IMR-90 (cell line): ENCODE data around the gene COX10. TPM values are rescaled to one million over a fixed set of nuclear protein-coding genes. Genes with fewer than 3 reads are reported as not detected.

ENCODE experiments used
- ATAC-seq: fragments of 200-7000 bp; cut with Tn5 transposase; 2 replicates; pipeline ENCODE4 v1.9.1; 2020; ENCODE audit warnings: low read depth, mild to moderate bottlenecking, moderate library complexity
- BruUV-seq: library from RNA; stranded (reverse); fragments of 400-500 nt; replicated peaks from 2 replicates; lab custom pipeline; 2021; lab: Mats Ljungman, UMichigan
- CTCF ChIA-PET: fragments of 300-600 bp; formaldehyde crosslinking; extraction: SDS; loops from one replicate; lab custom pipeline; 2021; ENCODE audit warnings: antibody characterized with exemption; lab: Yijun Ruan, JAX
- POLR2A ChIA-PET: fragments of 300-600 bp; sonication (Branson Sonifier 250); formaldehyde crosslinking; loops from one replicate; lab custom pipeline; 2022; ENCODE audit warnings: antibody characterized with exemption; ENCODE audit not compliant: unreplicated experiment; lab: Charles Lee
- DNase-seq: peaks from one replicate; pipeline ENCODE4 v3.0.0; 2013
- H2AFZ ChIP-seq: replicated peaks from 2 replicates; pipeline ENCODE3; 2013; ENCODE audit warnings: low read length, mild to moderate bottlenecking; ENCODE audit not compliant: poor library complexity
- H2AK5ac ChIP-seq: 2 replicates; pipeline ENCODE4 v1.6.1; 2013; ENCODE audit warnings: low read depth, low read length, inconsistent platforms
- H2AK9ac ChIP-seq: replicated peaks from 2 replicates; pipeline ENCODE3; 2013; ENCODE audit warnings: mild to moderate bottlenecking, low read depth, low read length, moderate library complexity; ENCODE audit not compliant: poor library complexity
- H2BK120ac ChIP-seq: 2 replicates; pipeline ENCODE4 v1.6.1; 2013; ENCODE audit warnings: low read depth, low read length, inconsistent platforms
- H2BK15ac ChIP-seq: 3 replicates; pipeline ENCODE4 v1.6.1; 2013; ENCODE audit warnings: low read depth, low read length, inconsistent platforms
- H2BK20ac ChIP-seq: 2 replicates; pipeline ENCODE4 v1.6.1; 2013; ENCODE audit warnings: low read depth, mild to moderate bottlenecking, inconsistent platforms, low read length, moderate library complexity
- H2BK5ac ChIP-seq: 2 replicates; pipeline ENCODE4 v1.6.1; 2013; ENCODE audit warnings: mild to moderate bottlenecking, low read depth, low read length, inconsistent platforms; ENCODE audit not compliant: poor library complexity, severe bottlenecking
- H3K14ac ChIP-seq: replicated peaks from 2 replicates; pipeline ENCODE4 v1.6.1; 2013; ENCODE audit warnings: low read depth, low read length, inconsistent platforms
- H3K18ac ChIP-seq: 2 replicates; pipeline ENCODE4 v1.6.1; 2013; ENCODE audit warnings: low read depth, low read length, control low read depth
- H3K23ac ChIP-seq: 2 replicates; pipeline ENCODE4 v1.6.1; 2013; ENCODE audit warnings: low read depth, low read length, inconsistent platforms
- H3K27ac ChIP-seq: 2 replicates; pipeline ENCODE4 v1.5.1; 2013; ENCODE audit warnings: mild to moderate bottlenecking, control low read depth, low read length; ENCODE audit not compliant: insufficient read depth
- H3K27me3 ChIP-seq: 2 replicates; pipeline ENCODE4 v1.6.1; 2013; ENCODE audit warnings: low read length; ENCODE audit not compliant: control insufficient read depth, insufficient read depth
- H3K36me3 ChIP-seq: 2 replicates; pipeline ENCODE4 v1.6.1; 2013; ENCODE audit warnings: low read length, mixed read lengths; ENCODE audit not compliant: control insufficient read depth, insufficient read depth
- H3K4ac ChIP-seq: 2 replicates; pipeline ENCODE4 v1.6.1; 2013; ENCODE audit warnings: low read depth, low read length, inconsistent platforms
- H3K4me1 ChIP-seq: 2 replicates; pipeline ENCODE4 v1.6.1; 2013; ENCODE audit warnings: low read length, mixed read lengths; ENCODE audit not compliant: control insufficient read depth, insufficient read depth
- H3K4me2 ChIP-seq: 2 replicates; pipeline ENCODE4 v1.6.1; 2013; ENCODE audit warnings: low read depth, mild to moderate bottlenecking, control low read depth, low read length, moderate library complexity
- H3K4me3 ChIP-seq: 2 replicates; pipeline ENCODE4 v1.5.1; 2013; ENCODE audit warnings: low read depth, mild to moderate bottlenecking, control low read depth, low read length, moderate library complexity; ENCODE audit not compliant: insufficient read depth
- H3K56ac ChIP-seq: 2 replicates; pipeline ENCODE4 v1.6.1; 2013; ENCODE audit warnings: low read length, inconsistent platforms; ENCODE audit not compliant: insufficient read depth; ENCODE audit errors: extremely low read depth
- H3K79me1 ChIP-seq, 2 experiments: 2 replicates each; pipeline ENCODE4 v1.6.1; 2013; ENCODE audit warnings: low read length in 2 of 2, inconsistent platforms in 1 of 2, low read depth in 1 of 2
- H3K9ac ChIP-seq: 2 replicates; pipeline ENCODE4 v1.6.1; 2013; ENCODE audit warnings: low read depth, low read length, control low read depth
- H3K9me1 ChIP-seq: 2 replicates; pipeline ENCODE4 v1.6.1; 2013; ENCODE audit warnings: low read length, inconsistent platforms; ENCODE audit not compliant: insufficient read depth
- H3K9me3 ChIP-seq: 2 replicates; pipeline ENCODE4 v1.6.1; 2013; ENCODE audit warnings: low read length; ENCODE audit not compliant: control insufficient read depth, insufficient read depth
- H4K20me1 ChIP-seq: 2 replicates; pipeline ENCODE4 v1.6.1; 2013; ENCODE audit warnings: low read length, inconsistent platforms; ENCODE audit not compliant: insufficient read depth
- H4K5ac ChIP-seq: 2 replicates; pipeline ENCODE4 v1.6.1; 2013; ENCODE audit warnings: mild to moderate bottlenecking, low read depth, low read length, control low read depth
- H4K8ac ChIP-seq, 2 experiments: 2 replicates each; pipeline ENCODE4 v1.6.1; 2013; ENCODE audit warnings: low read depth in 2 of 2, low read length in 2 of 2, control low read depth in 1 of 2, inconsistent platforms in 1 of 2
- H4K91ac ChIP-seq: 2 replicates; pipeline ENCODE4 v1.6.1; 2013; ENCODE audit warnings: low read depth, low read length, inconsistent platforms; ENCODE audit not compliant: insufficient read depth
- CEBPB ChIP-seq: IDR thresholded peaks from 2 replicates; pipeline ENCODE4 v1.6.1; 2012; ENCODE audit warnings: low read depth, low read length, improper control_type of control experiment
- CHD1 ChIP-seq: IDR thresholded peaks from 2 replicates; pipeline ENCODE4 v1.6.1; 2012; ENCODE audit warnings: low read depth, low read length, improper control_type of control experiment
- CTCF ChIP-seq: conservative IDR thresholded peaks from 2 replicates; pipeline ENCODE4 v1.5.1; 2012; ENCODE audit warnings: mild to moderate bottlenecking, low read depth, low read length, improper control_type of control experiment
- MAFK ChIP-seq: IDR thresholded peaks from 2 replicates; pipeline ENCODE4 v1.6.1; 2012; ENCODE audit warnings: low read depth, low read length, improper control_type of control experiment
- RAD21 ChIP-seq: IDR thresholded peaks from 2 replicates; pipeline ENCODE4 v1.6.1; 2012; ENCODE audit warnings: low read length, improper control_type of control experiment
- WGBS, 2 experiments: methylation state at CpG; one replicate each; pipeline versions ENCODE4 v1.1.5 to v1.1.7; 2013; ENCODE audit warnings: missing lambda C conversion rate in 2 of 2; ENCODE audit not compliant: insufficient read length in 1 of 2; ENCODE audit errors: extremely low coverage in 2 of 2; 5-methylcytosine and 5-hydroxymethylcytosine counted together
- dilution Hi-C: fragments of 300-500 bp; cut with HindIII; formaldehyde crosslinking; loops from one replicate; pipeline ENCODE4 v1.14.3; 2018; ENCODE audit warnings: low sequenced_read_pairs; ENCODE audit not compliant: unreplicated experiment
- in situ Hi-C: fragments of 300-500 bp; cut with MboI; formaldehyde crosslinking; loops from 3 replicates; pipeline ENCODE4 v1.14.3; 2019; ENCODE audit warnings: low sequenced_read_pairs, inconsistent platforms, mixed read lengths
- intact Hi-C: fragments of 100-400 bp; cut with micrococcal nuclease; formaldehyde crosslinking; loops from 2 replicates; pipeline ENCODE4 v1.10.0; 2022
- polyA plus RNA-seq, 3 experiments: library from polyadenylated mRNA; depleted of rRNA; stranded (reverse); fragments of >200 nt; gene quantifications; 2 replicates each; pipeline ENCODE4 v1.2.3, GENCODE V29; 2012; ENCODE audit warnings: low replicate concordance in 1 of 3
- total RNA-seq: library from RNA; depleted of rRNA; stranded (reverse); fragments of >200 nt; gene quantifications from 2 replicates; pipeline ENCODE4 v1.2.3, GENCODE V29; 2012

The COX10 gene
- total and polyA plus RNA-seq, 2 of the 4 experiments (the other 2 are of a cell fraction), result 15.4 to 16.1 TPM

GRCh38 chr17:14161419-14161818 lies 92.1 kb downstream of the COX10 start:
- H3K4ac ChIP-seq, result no peak overlapping the region
- H2BK15ac ChIP-seq, result no peak overlapping the region
- no peak overlapping the region for H4K91ac ChIP-seq
- no CpG with 5 or more reads among the region's 1 CpG for WGBS, 2 experiments
- no peak overlapping the region for H3K9ac ChIP-seq
- intact Hi-C loops, result no loop called here
- no peak overlapping the region for H2BK120ac ChIP-seq
- ATAC-seq (no peak), DNase-seq (no peak)
- H2BK20ac ChIP-seq, result no peak overlapping the region
- no peak overlapping the region for H3K4me2 ChIP-seq
- H3K4me1 ChIP-seq, result peaks cover 4% of the 10 kb centered on the region
- H2AFZ ChIP-seq, result no peak overlapping the region
- peaks cover 3 to 6% of the 10 kb centered on the region in 2 experiments; a peak in 1 of 4 replicates for H3K79me1 ChIP-seq
- H3K14ac ChIP-seq, result no peak overlapping the region
- no TSS peak for BruUV-seq
- no peak overlapping the region for H3K23ac ChIP-seq
- in situ Hi-C loops, result no loop called here
- no peak overlapping the region for H2AK5ac ChIP-seq
- no peak overlapping the region for H2BK5ac ChIP-seq
- H4K5ac ChIP-seq, result no peak overlapping the region
- no peaks in the 10 kb centered on the region for H3K36me3 ChIP-seq
- H3K27ac ChIP-seq, result no peak overlapping the region
- no peaks in the 10 kb centered on the region for H4K20me1 ChIP-seq
- H3K18ac ChIP-seq, result no peak overlapping the region
- H3K4me3 ChIP-seq, result no peak overlapping the region
- POLR2A ChIA-PET, result no interaction called here
- H4K8ac ChIP-seq, result no peak overlapping the region
- no peak overlapping the region for H2AK9ac ChIP-seq
- dilution Hi-C loops, result no loop called here
- H3K9me3 ChIP-seq, result no peaks in the 10 kb centered on the region
- H3K9me1 ChIP-seq, result no peaks in the 10 kb centered on the region; the same call in 1 of the 2 replicates
- H3K27me3 ChIP-seq, result no peaks in the 10 kb centered on the region
- TF ChIP-seq MAFK, result no peak
- TF ChIP-seq CEBPB, result no peak
- no peak for TF ChIP-seq CHD1
- no peak for TF ChIP-seq RAD21
- no peak for TF ChIP-seq CTCF
- no peak overlapping the region for H3K56ac ChIP-seq
- CTCF ChIA-PET, result no interaction called here
